ENCODE data around the gene XPNPEP1. TPM values are rescaled to one million over a fixed set of nuclear protein-coding genes. Genes with fewer than 3 reads are reported as not detected.

The XPNPEP1 gene
- polyA plus RNA-seq, 1 of the 3 experiments (the other 2 are of a cell fraction): 167 TPM

DNA sequence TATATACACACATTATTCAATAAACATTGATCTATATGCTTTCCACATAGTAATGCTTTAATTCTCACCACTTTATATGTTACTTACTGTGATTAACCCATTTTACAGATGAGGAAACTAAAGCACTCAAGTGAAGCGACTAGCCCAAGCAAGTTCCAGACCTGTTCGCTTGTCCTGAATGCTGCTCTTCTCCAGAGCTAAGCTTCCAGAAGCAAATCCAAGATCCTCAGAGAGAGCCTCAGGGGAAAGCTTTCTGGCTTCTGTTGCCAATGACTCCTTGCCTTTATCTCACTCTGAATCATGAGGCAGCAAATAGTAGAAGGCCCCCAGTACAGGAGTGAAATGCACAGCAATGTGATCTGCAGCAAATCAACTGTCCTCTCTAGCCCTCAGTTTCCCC lies 32.2 kb downstream of the XPNPEP1 start:
- Histone ChIP-seq H3K9me2 (no peaks in the 10 kb centered on the region), H4K20me1 (ENCODE audit: insufficient read depth) (no peaks in the 10 kb centered on the region), H3K79me2 (ENCODE audit: insufficient read depth) (peaks cover 12% of the 10 kb centered on the region), H2AFZ (ENCODE audit: low read depth) (no peak overlapping the region), H3K4me1 (ENCODE audit: control insufficient read depth in 1 of 2, insufficient read depth in 2 of 2, low read depth in 1 of 2, low read length in 1 of 2) (peaks cover 18 to 27% of the 10 kb centered on the region in 2 experiments; a peak in 3 of 4 replicates), H3F3A (replicated peaks; ENCODE audit: insufficient read depth) (peaks cover 10% of the 10 kb centered on the region), H3K36me3 (replicated peaks in 1 of 2; ENCODE audit: control insufficient read depth in 1 of 2, insufficient read depth in 2 of 2, low read length in 1 of 2) (peaks cover 12 to 32% of the 10 kb centered on the region in 2 experiments), H3K9ac (no peak overlapping the region), H3K27me3 (ENCODE audit: insufficient read depth) (no peaks in the 10 kb centered on the region), H3K4me2 (no peak overlapping the region), H3K9me3 (no peaks in the 10 kb centered on the region), H3K4me3 (ENCODE audit: low read depth in 2 of 2, low read length in 1 of 2) (no peak overlapping the region), H3K27ac (ENCODE audit: low read depth in 2 of 2, low read length in 1 of 2) (no peak overlapping the region)
- WGBS (ENCODE audit: low lambda C conversion rate): 100% methylated on average over 2 of the region's 2 CpGs
- POLR2A ChIA-PET: no interaction called here
- TF ChIP-seq TAF1 (IDR thresholded peaks at IDR 0.05; ENCODE audit: borderline replicate concordance, low read depth, low read length) (no peak), NRF1 (IDR thresholded peaks at IDR 0.05; ENCODE audit: low read depth, low read length) (no peak)
- TF ChIP-seq, protein P1, sequence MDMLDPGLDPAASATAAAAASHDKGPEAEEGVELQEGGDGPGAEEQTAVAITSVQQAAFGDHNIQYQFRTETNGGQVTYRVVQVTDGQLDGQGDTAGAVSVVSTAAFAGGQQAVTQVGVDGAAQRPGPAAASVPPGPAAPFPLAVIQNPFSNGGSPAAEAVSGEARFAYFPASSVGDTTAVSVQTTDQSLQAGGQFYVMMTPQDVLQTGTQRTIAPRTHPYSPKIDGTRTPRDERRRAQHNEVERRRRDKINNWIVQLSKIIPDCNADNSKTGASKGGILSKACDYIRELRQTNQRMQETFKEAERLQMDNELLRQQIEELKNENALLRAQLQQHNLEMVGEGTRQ (IDR thresholded peaks at IDR 0.05; ENCODE audit: borderline replicate concordance, low read depth, low read length): no peak
- no peak for DNase-seq
- CTCF ChIA-PET: no interaction called here

DNA sequence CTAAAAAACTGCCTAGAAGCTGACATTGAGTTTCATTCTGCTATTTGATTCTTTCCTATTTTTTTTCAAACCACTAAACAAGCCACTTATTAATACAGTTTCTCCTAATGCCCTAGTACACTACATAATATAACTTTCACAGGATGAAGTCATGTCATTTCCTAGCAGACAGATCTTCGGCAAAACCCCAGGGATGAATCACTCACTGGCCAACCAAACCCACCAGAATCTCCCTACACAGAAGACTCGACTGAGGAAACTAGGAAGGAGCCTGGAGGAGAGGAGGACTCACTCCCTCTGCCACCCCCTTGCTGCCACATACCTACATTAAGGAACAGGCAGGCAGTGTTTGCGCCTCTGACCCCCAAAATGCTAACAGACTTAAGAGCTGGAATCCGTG lies 33.4 kb downstream of the XPNPEP1 start:
- POLR2A ChIA-PET: no interaction called here
- CTCF ChIA-PET: interaction anchor here (0.9 to 1.1 kb wide), 2 partner anchors 14 to 465 kb away, joined by 3 read pairs; no protein-coding TSS in a partner anchor
- Histone ChIP-seq H3K9me2 (no peaks in the 10 kb centered on the region), H3K36me3 (replicated peaks in 1 of 2; ENCODE audit: control insufficient read depth in 1 of 2, insufficient read depth in 2 of 2, low read length in 1 of 2) (peaks cover 16 to 44% of the 10 kb centered on the region in 2 experiments), H3K4me3 (ENCODE audit: low read depth in 2 of 2, low read length in 1 of 2) (no peak overlapping the region), H2AFZ (ENCODE audit: low read depth) (no peak overlapping the region), H3F3A (replicated peaks; ENCODE audit: insufficient read depth) (peaks cover 5% of the 10 kb centered on the region), H3K4me1 (ENCODE audit: control insufficient read depth in 1 of 2, insufficient read depth in 2 of 2, low read depth in 1 of 2, low read length in 1 of 2) (peaks cover 11 to 18% of the 10 kb centered on the region in 2 experiments; a peak in 2 of 4 replicates), H3K27ac (ENCODE audit: low read depth in 2 of 2, low read length in 1 of 2) (peak overlapping the region in 1 of 2 experiments; percentile 66; a peak in 2 of 4 replicates), H4K20me1 (ENCODE audit: insufficient read depth) (no peaks in the 10 kb centered on the region), H3K79me2 (ENCODE audit: insufficient read depth) (peaks cover 9% of the 10 kb centered on the region), H3K9me3 (no peaks in the 10 kb centered on the region), H3K4me2 (peak overlapping the region; percentile 61; the same call in 1 of the 2 replicates), H3K9ac (no peak overlapping the region; the same call in 1 of the 2 replicates), H3K27me3 (ENCODE audit: insufficient read depth) (no peaks in the 10 kb centered on the region)
- WGBS (ENCODE audit: low lambda C conversion rate): 60% methylated on average over 4 of the region's 4 CpGs
- DNase-seq: no peak
- TF ChIP-seq TEAD4 (IDR thresholded peaks at IDR 0.05; ENCODE audit: borderline replicate concordance, insufficient read depth) (no peak), GATA2 (CRISPR knock-in tag; IDR thresholded peaks at IDR 0.05) (no peak), NRF1 (IDR thresholded peaks at IDR 0.05; ENCODE audit: low read depth, low read length) (no peak), ELF1 (IDR thresholded peaks at IDR 0.05) (no peak), RXRA (IDR thresholded peaks at IDR 0.05; ENCODE audit: borderline replicate concordance, low read depth) (no peak), FOXJ3 (CRISPR knock-in tag; IDR thresholded peaks at IDR 0.05) (no peak), RCOR1 (IDR thresholded peaks at IDR 0.05; ENCODE audit: low read length) (no peak), POLR2AphosphoS5 (IDR thresholded peaks at IDR 0.05; ENCODE audit: low read depth, low read length) (no peak), EP300 (IDR thresholded peaks at IDR 0.05; ENCODE audit: borderline replicate concordance in 1 of 2, low read depth in 1 of 2, low read length in 1 of 2) (no peak), CHD2 (IDR thresholded peaks at IDR 0.05; ENCODE audit: low read length, partially characterized antibody) (no peak), TCF12 (IDR thresholded peaks at IDR 0.05) (peak; percentile 44)
- TF ChIP-seq, protein P2, sequence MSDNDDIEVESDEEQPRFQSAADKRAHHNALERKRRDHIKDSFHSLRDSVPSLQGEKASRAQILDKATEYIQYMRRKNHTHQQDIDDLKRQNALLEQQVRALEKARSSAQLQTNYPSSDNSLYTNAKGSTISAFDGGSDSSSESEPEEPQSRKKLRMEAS (IDR thresholded peaks at IDR 0.05; ENCODE audit: low read depth): no peak
- TF ChIP-seq, protein P1 (IDR thresholded peaks at IDR 0.05; ENCODE audit: borderline replicate concordance, low read depth, low read length): no peak
- TF ChIP-seq, protein P3, sequence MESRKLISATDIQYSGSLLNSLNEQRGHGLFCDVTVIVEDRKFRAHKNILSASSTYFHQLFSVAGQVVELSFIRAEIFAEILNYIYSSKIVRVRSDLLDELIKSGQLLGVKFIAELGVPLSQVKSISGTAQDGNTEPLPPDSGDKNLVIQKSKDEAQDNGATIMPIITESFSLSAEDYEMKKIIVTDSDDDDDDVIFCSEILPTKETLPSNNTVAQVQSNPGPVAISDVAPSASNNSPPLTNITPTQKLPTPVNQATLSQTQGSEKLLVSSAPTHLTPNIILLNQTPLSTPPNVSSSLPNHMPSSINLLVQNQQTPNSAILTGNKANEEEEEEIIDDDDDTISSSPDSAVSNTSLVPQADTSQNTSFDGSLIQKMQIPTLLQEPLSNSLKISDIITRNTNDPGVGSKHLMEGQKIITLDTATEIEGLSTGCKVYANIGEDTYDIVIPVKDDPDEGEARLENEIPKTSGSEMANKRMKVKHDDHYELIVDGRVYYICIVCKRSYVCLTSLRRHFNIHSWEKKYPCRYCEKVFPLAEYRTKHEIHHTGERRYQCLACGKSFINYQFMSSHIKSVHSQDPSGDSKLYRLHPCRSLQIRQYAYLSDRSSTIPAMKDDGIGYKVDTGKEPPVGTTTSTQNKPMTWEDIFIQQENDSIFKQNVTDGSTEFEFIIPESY (IDR thresholded peaks at IDR 0.05; ENCODE audit: borderline replicate concordance, low read depth): no peak
- TF ChIP-seq, protein P4, sequence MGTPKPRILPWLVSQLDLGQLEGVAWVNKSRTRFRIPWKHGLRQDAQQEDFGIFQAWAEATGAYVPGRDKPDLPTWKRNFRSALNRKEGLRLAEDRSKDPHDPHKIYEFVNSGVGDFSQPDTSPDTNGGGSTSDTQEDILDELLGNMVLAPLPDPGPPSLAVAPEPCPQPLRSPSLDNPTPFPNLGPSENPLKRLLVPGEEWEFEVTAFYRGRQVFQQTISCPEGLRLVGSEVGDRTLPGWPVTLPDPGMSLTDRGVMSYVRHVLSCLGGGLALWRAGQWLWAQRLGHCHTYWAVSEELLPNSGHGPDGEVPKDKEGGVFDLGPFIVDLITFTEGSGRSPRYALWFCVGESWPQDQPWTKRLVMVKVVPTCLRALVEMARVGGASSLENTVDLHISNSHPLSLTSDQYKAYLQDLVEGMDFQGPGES (IDR thresholded peaks at IDR 0.05; ENCODE audit: low read depth, low read length): no peak
- TF ChIP-seq, protein P5, sequence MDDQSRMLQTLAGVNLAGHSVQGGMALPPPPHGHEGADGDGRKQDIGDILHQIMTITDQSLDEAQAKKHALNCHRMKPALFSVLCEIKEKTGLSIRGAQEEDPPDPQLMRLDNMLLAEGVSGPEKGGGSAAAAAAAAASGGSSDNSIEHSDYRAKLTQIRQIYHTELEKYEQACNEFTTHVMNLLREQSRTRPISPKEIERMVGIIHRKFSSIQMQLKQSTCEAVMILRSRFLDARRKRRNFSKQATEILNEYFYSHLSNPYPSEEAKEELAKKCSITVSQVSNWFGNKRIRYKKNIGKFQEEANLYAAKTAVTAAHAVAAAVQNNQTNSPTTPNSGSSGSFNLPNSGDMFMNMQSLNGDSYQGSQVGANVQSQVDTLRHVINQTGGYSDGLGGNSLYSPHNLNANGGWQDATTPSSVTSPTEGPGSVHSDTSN (IDR thresholded peaks at IDR 0.05): peak; percentile 54
- TF ChIP-seq, protein P6, sequence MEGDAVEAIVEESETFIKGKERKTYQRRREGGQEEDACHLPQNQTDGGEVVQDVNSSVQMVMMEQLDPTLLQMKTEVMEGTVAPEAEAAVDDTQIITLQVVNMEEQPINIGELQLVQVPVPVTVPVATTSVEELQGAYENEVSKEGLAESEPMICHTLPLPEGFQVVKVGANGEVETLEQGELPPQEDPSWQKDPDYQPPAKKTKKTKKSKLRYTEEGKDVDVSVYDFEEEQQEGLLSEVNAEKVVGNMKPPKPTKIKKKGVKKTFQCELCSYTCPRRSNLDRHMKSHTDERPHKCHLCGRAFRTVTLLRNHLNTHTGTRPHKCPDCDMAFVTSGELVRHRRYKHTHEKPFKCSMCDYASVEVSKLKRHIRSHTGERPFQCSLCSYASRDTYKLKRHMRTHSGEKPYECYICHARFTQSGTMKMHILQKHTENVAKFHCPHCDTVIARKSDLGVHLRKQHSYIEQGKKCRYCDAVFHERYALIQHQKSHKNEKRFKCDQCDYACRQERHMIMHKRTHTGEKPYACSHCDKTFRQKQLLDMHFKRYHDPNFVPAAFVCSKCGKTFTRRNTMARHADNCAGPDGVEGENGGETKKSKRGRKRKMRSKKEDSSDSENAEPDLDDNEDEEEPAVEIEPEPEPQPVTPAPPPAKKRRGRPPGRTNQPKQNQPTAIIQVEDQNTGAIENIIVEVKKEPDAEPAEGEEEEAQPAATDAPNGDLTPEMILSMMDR (IDR thresholded peaks at IDR 0.05): no peak

Measured in SK-N-SH (cell line).